HEK293T (cell line): ENCODE results near the gene ZNF527.

ENCODE experiments used
- CTCF ChIA-PET: fragments of 350-600 bp; formaldehyde crosslinking; extraction: SDS; loops from one replicate; lab custom pipeline; 2021; ENCODE audit warnings: antibody characterized with exemption, inconsistent platforms; lab: Yijun Ruan, JAX
- POLR2A ChIA-PET: fragments of 350-600 bp; formaldehyde crosslinking; extraction: SDS; loops from one replicate; lab custom pipeline; 2020; ENCODE audit warnings: antibody characterized with exemption, inconsistent platforms; lab: Yijun Ruan, JAX
- DNase-seq: peaks from one replicate; pipeline ENCODE4 v3.0.0; 2012; ENCODE audit warnings: mixed read lengths; ENCODE audit errors: extremely low spot score
- ARNT ChIP-seq: fragments of 450-650 bp; IDR thresholded peaks from 2 replicates; pipeline ENCODE4 v1.6.1; 2017; ENCODE audit warnings: mild to moderate bottlenecking
- BHLHE40 ChIP-seq: fragments of 450-650 bp; IDR thresholded peaks from 2 replicates; pipeline ENCODE4 v1.6.1; 2016; ENCODE audit warnings: mild to moderate bottlenecking, moderate library complexity, borderline replicate concordance
- CTBP1 ChIP-seq: fragments of 450-650 bp; IDR thresholded peaks from 2 replicates; pipeline ENCODE4 v1.6.1; 2016; ENCODE audit warnings: borderline replicate concordance
- ELF4 ChIP-seq: fragments of 450-650 bp; IDR thresholded peaks from 2 replicates; pipeline ENCODE4 v1.6.1; 2017; ENCODE audit warnings: antibody characterized with exemption
- FOXA1 ChIP-seq: fragments of 450-650 bp; IDR thresholded peaks from 2 replicates; pipeline ENCODE4 v1.6.1; 2016; ENCODE audit warnings: mild to moderate bottlenecking
- FOXK2 ChIP-seq: fragments of 450-650 bp; IDR thresholded peaks from 2 replicates; pipeline ENCODE4 v1.6.1; 2016; ENCODE audit warnings: mild to moderate bottlenecking
- FOXM1 ChIP-seq: fragments of 450-650 bp; IDR thresholded peaks from 2 replicates; pipeline ENCODE4 v1.6.1; 2017; ENCODE audit warnings: mild to moderate bottlenecking, borderline replicate concordance
- HDGF ChIP-seq: fragments of 450-650 bp; IDR thresholded peaks from 2 replicates; pipeline ENCODE4 v1.6.1; 2017; ENCODE audit warnings: antibody characterized with exemption, borderline replicate concordance
- L3MBTL2 ChIP-seq: fragments of 450-650 bp; conservative IDR thresholded peaks from 2 replicates; pipeline ENCODE4 v1.6.1; 2016; ENCODE audit warnings: mild to moderate bottlenecking
- LEF1 ChIP-seq: fragments of 450-650 bp; IDR thresholded peaks from 2 replicates; pipeline ENCODE4 v1.6.1; 2017; ENCODE audit warnings: mild to moderate bottlenecking, borderline replicate concordance
- NFRKB ChIP-seq: fragments of 450-650 bp; IDR thresholded peaks from 2 replicates; pipeline ENCODE4 v1.6.1; 2016; ENCODE audit warnings: mild to moderate bottlenecking, moderate library complexity
- SP1 ChIP-seq: fragments of 450-650 bp; IDR thresholded peaks from 2 replicates; pipeline ENCODE4 v1.6.1; 2017
- SUZ12 ChIP-seq: fragments of 450-650 bp; IDR thresholded peaks from 2 replicates; pipeline ENCODE4 v1.6.1; 2016; ENCODE audit warnings: mild to moderate bottlenecking
- TARDBP ChIP-seq: fragments of 450-650 bp; IDR thresholded peaks from 2 replicates; pipeline ENCODE4 v1.6.1; 2016
- ZNF384 ChIP-seq: fragments of 450-650 bp; IDR thresholded peaks from 2 replicates; pipeline ENCODE4 v1.6.1; 2016
- TF ChIP-seq, protein P1 (sequence below): fragments of 450-650 bp; IDR thresholded peaks from 2 replicates; pipeline ENCODE4 v1.6.1; 2016

The ZNF527 gene

DNA sequence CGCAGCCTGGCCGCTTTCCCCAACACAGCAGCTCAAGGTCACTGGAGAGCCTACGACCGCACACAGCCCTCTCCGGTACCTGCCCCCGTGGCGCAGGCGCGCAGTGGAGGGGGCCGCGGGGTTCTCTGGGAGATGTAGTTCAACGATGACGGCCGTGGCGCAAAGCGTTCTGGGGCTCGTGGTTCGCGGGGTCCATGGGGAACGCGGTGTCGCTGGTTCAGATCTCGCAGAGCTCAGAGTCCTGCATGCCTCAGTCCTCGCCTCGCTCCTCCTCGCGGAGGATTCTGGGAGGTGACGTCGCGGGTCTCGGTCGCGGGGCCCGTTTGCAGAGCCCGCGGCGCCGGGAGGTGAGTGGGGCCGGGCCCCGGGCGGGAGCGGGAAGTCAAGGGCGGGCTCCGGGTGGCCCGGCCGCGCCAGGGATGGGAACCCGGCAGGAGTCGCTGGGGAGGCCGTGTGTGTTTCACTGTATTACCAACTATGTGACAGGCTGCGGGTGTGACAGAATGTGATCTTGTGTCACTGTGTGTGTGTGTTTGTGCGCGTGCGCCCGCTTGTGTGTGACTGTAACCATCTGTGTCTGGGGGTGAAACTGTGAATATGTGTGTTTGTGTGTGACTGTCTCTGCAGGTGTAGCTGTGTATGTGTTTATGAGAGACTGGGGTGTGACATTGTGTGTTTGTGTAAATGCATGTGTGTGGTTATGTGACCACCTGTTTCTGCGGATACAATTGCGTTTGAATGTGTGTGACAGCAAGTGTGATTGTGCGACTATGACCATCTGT is at the start of gene ZNF527:
Gene ZNF527 (plus strand): TSS at position 220 of the 782 bp plus-strand sequence. CDS start 3,100 bp downstream, outside the sequence.
- TF ChIP-seq BHLHE40 (no peak), FOXK2 (no peak), SUZ12 (peak; percentile 68; the same call in 1 of the 2 replicates), L3MBTL2 (peak; percentile 74)
- peak; percentile 90 for DNase-seq
- ChIA-PET CTCF (interaction anchor here (0.6 kb wide), 1 partner anchor 97 kb away, joined by 3 read pairs; no protein-coding TSS in a partner anchor), POLR2A (interaction anchor here (0.8 to 2.4 kb wide), 18 partner anchors 9 to 539 kb away, joined by 3 to 10 read pairs (median 5); partner anchors contain the start of genes SIPA1L3, WDR87, ZNF345 and ZNF383)

DNA sequence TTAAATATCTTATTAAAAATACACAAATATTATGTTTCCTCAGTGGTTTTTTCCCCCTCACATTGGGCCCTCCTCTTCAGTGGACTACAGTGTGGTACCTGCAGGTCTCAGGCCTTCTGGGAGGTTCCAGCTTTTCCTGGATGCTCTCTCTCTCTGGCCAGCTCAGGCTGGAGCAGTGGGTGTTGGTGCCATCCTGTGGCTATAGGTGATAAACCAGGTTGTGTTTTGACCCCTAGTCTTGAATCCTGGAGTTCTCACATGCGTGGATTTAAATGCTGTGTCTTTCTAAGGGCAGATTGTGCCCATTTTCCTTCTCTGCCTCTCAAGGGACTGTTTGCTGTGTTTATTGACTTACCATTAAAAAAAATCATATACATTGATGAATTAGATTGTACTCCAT is 41.2 kb upstream of the ZNF527 start:
- CTCF ChIA-PET: interaction anchor here (0.5 kb wide), 1 partner anchor 429 kb away, joined by 3 read pairs; no protein-coding TSS in a partner anchor
- no peak for DNase-seq
- POLR2A ChIA-PET: no interaction called here

DNA sequence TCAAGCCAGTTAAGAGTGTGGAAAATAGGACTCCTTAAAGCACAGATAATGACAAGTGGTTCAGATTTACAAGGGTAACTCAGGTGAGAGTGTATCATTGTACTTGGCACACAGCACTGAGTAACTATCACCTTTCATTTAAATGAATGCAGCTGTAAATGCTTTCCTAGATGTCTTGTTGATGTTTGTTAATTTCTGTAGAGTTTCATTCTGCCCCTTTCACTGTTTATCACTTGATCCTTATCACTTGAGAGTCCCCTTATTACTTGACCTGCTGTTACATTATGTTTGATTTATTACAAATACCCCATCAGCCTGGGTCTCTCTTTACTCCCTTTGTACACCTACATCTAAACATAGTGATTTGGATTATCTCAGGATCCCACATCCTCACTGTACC is 38.1 kb upstream of the ZNF527 start:
- ChIA-PET POLR2A (no interaction called here), CTCF (no interaction called here)
- no peak for DNase-seq
- TF ChIP-seq SP1 (no peak), ELF4 (no peak), LEF1 (no peak), FOXA1 (no peak), ARNT (no peak), ZNF384 (no peak), NFRKB (no peak), FOXK2 (no peak), HDGF (no peak), L3MBTL2 (no peak), TARDBP (no peak), SUZ12 (no peak), CTBP1 (no peak), FOXM1 (no peak), BHLHE40 (no peak)
- TF ChIP-seq, protein P1, sequence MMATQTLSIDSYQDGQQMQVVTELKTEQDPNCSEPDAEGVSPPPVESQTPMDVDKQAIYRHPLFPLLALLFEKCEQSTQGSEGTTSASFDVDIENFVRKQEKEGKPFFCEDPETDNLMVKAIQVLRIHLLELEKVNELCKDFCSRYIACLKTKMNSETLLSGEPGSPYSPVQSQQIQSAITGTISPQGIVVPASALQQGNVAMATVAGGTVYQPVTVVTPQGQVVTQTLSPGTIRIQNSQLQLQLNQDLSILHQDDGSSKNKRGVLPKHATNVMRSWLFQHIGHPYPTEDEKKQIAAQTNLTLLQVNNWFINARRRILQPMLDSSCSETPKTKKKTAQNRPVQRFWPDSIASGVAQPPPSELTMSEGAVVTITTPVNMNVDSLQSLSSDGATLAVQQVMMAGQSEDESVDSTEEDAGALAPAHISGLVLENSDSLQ: no peak

More for the DNA sequence above, 41.2 kb upstream of the ZNF527 start:
- TF ChIP-seq HDGF (no peak), FOXA1 (no peak), FOXK2 (no peak), ZNF384 (no peak), FOXM1 (no peak), SP1 (no peak), LEF1 (no peak), ELF4 (no peak), L3MBTL2 (no peak), TARDBP (no peak), ARNT (no peak), SUZ12 (no peak), NFRKB (no peak)
- TF ChIP-seq, protein P1: no peak

DNA sequence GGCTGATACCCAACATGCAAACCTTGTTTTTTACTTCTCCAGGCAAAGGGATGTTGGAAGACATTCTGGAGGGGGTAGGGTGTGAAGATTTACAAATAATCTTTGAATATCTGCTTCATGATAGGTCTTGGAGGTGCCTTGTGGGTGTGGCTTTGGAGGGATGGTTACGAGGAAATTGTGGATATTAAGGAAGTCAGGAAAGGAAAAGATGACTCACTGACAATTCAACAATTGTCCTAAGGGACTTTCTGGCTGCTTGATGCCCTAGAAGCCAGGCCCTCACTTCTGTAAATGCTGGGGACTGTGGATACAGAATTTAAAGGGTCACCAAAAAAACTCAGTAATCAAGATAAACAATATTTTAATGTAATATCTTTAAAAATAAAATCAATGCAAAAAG is 37.4 kb upstream of the ZNF527 start:
- CTCF ChIA-PET: no interaction called here

DNA sequence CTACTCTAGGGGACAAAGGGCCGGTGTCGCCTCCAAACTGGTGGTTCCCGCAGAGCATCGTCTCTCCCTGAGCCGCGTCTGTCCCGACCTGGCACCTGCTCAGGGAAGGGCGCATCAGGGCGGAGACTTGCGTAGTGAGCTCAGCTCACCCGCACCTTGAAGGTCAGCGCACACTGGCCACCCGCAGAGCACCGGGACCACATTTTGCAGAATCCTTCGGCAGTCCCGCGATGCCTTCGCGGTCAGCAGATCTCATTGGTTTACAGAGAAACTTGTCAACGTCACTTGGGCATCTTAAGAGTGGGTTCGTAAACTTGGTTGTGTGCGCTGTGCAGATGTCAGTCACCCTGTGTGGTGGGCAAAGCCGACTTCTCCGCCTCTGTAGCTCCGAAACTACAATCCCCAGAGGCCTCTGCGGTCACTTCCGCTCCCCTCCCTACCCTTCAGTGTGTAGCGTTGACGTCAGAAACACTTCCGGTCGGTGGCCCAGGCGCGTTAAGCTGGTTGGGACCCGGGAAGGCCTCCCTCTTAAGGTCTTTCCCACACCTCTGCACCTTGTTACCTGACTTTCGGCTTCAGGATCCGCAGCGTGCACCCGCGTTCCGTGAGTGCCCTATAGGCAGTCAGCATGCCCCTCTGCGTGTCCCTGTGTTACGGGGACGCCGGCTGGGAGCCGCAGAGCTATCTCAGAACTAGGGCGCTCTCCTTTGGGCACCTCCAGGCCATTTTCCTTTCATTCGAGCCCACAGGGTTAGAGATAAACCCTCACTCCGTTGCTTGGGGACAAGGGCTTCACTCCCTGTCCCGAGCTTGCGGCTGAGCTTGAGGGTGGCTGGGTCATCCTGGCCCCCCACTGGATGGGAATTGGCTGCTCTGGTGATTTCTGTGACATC is 36.5 kb upstream of the ZNF527 start:
- ChIA-PET CTCF (no interaction called here), POLR2A (interaction anchor here (0.5 to 1.2 kb wide), 7 partner anchors 15 to 955 kb away, joined by 3 to 8 read pairs (median 3); partner anchors contain the start of genes ZFP14, ZNF527, ZNF540 and ZNF569)
- TF ChIP-seq, protein P1: 0 out of 2 replicates have a peak, but pooled peaks have one; percentile 35
- TF ChIP-seq ARNT: no peak
- TF ChIP-seq CTBP1: no peak
- peak; percentile 75 for DNase-seq

More for the DNA sequence above, 37.4 kb upstream of the ZNF527 start:
- POLR2A ChIA-PET: interaction anchor here (1.2 kb wide), 1 partner anchor 14 kb away, joined by 3 read pairs; no protein-coding TSS in a partner anchor
- TF ChIP-seq BHLHE40 (no peak), FOXA1 (no peak), ARNT (no peak), HDGF (no peak), L3MBTL2 (no peak), FOXM1 (no peak), CTBP1 (no peak), LEF1 (no peak), TARDBP (no peak), ZNF384 (no peak), SUZ12 (no peak), ELF4 (no peak), SP1 (no peak)
- no peak for DNase-seq
